Stromal cell of bone marrow (primary cell): ENCODE measurements around the gene LTA.

Experiments
- DNase-seq: peaks from one replicate; pipeline ENCODE4 v3.0.0-alpha.2; 2012; ENCODE audit warnings: low read depth

Gene LTA

GRCh38 chr6:31569861-31570536, 2.1 kb upstream of the LTA start:
- no peak for DNase-seq

DNA sequence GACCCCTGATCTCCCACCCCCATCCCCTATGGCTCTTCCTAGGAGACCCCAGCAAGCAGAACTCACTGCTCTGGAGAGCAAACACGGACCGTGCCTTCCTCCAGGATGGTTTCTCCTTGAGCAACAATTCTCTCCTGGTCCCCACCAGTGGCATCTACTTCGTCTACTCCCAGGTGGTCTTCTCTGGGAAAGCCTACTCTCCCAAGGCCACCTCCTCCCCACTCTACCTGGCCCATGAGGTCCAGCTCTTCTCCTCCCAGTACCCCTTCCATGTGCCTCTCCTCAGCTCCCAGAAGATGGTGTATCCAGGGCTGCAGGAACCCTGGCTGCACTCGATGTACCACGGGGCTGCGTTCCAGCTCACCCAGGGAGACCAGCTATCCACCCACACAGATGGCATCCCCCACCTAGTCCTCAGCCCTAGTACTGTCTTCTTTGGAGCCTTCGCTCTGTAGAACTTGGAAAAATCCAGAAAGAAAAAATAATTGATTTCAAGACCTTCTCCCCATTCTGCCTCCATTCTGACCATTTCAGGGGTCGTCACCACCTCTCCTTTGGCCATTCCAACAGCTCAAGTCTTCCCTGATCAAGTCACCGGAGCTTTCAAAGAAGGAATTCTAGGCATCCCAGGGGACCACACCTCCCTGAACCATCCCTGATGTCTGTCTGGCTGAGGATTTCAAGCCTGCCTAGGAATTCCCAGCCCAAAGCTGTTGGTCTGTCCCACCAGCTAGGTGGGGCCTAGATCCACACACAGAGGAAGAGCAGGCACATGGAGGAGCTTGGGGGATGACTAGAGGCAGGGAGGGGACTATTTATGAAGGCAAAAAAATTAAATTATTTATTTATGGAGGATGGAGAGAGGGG, 1.4 kb downstream of the LTA start:
- no peak for DNase-seq

DNA sequence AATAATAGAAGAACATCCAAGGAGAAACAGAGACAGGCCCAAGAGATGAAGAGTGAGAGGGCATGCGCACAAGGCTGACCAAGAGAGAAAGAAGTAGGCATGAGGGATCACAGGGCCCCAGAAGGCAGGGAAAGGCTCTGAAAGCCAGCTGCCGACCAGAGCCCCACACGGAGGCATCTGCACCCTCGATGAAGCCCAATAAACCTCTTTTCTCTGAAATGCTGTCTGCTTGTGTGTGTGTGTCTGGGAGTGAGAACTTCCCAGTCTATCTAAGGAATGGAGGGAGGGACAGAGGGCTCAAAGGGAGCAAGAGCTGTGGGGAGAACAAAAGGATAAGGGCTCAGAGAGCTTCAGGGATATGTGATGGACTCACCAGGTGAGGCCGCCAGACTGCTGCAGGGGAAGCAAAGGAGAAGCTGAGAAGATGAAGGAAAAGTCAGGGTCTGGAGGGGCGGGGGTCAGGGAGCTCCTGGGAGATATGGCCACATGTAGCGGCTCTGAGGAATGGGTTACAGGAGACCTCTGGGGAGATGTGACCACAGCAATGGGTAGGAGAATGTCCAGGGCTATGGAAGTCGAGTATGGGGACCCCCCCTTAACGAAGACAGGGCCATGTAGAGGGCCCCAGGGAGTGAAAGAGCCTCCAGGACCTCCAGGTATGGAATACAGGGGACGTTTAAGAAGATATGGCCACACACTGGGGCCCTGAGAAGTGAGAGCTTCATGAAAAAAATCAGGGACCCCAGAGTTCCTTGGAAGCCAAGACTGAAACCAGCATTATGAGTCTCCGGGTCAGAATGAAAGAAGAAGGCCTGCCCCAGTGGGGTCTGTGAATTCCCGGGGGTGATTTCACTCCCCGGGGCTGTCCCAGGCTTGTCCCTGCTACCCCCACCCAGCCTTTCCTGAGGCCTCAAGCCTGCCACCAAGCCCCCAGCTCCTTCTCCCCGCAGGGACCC, 2.3 kb downstream of the LTA start:
- DNase-seq: no peak

DNA sequence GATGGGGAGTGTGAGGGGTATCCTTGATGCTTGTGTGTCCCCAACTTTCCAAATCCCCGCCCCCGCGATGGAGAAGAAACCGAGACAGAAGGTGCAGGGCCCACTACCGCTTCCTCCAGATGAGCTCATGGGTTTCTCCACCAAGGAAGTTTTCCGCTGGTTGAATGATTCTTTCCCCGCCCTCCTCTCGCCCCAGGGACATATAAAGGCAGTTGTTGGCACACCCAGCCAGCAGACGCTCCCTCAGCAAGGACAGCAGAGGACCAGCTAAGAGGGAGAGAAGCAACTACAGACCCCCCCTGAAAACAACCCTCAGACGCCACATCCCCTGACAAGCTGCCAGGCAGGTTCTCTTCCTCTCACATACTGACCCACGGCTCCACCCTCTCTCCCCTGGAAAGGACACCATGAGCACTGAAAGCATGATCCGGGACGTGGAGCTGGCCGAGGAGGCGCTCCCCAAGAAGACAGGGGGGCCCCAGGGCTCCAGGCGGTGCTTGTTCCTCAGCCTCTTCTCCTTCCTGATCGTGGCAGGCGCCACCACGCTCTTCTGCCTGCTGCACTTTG, 3.3 kb downstream of the LTA start, which contains the start of gene TNF:
TSS of gene TNF (plus strand) at position 231 of the 567 bp plus-strand sequence. CDS start at position 408, 177 bp downstream.
- DNase-seq: no peak

DNA sequence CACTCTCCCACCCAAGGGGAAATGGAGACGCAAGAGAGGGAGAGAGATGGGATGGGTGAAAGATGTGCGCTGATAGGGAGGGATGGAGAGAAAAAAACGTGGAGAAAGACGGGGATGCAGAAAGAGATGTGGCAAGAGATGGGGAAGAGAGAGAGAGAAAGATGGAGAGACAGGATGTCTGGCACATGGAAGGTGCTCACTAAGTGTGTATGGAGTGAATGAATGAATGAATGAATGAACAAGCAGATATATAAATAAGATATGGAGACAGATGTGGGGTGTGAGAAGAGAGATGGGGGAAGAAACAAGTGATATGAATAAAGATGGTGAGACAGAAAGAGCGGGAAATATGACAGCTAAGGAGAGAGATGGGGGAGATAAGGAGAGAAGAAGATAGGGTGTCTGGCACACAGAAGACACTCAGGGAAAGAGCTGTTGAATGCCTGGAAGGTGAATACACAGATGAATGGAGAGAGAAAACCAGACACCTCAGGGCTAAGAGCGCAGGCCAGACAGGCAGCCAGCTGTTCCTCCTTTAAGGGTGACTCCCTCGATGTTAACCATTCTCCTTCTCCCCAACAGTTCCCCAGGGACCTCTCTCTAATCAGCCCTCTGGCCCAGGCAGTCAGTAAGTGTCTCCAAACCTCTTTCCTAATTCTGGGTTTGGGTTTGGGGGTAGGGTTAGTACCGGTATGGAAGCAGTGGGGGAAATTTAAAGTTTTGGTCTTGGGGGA, 4.0 kb downstream of the LTA start:
- DNase-seq: no peak

GRCh38 chr6:31576897-31577578, 4.9 kb downstream of the LTA start:
- DNase-seq: no peak

DNA sequence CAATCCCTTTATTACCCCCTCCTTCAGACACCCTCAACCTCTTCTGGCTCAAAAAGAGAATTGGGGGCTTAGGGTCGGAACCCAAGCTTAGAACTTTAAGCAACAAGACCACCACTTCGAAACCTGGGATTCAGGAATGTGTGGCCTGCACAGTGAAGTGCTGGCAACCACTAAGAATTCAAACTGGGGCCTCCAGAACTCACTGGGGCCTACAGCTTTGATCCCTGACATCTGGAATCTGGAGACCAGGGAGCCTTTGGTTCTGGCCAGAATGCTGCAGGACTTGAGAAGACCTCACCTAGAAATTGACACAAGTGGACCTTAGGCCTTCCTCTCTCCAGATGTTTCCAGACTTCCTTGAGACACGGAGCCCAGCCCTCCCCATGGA, 5.5 kb downstream of the LTA start:
- no peak for DNase-seq

- no peak for DNase-seq
Measured at GRCh38 chr6:31578184-31579118, 6.4 kb downstream of the LTA start.

DNA sequence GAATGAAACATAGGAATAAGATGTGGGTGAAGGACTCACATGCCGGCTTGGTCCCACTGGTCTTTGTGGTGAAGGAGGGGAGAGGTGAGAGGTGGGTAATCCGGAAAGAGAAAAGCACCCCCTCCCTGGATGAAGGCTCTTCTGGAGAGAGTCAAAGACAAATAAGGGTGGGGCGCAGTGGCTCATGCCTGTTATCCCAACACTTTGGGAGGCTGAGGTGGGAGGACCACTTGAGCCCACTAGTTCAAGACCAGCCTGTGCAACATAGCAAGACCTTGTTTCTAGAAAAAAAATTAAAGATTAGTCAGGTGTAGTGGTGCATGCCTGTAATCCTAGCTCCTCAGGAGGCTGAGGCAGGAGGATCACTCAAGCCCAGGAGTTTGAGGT, 7.0 kb downstream of the LTA start:
- no peak for DNase-seq

GRCh38 chr6:31579546-31580437, 7.7 kb downstream of the LTA start:
- no peak for DNase-seq

- no peak for DNase-seq
Measured at GRCh38 chr6:31580438-31580740, 8.3 kb downstream of the LTA start.

DNA sequence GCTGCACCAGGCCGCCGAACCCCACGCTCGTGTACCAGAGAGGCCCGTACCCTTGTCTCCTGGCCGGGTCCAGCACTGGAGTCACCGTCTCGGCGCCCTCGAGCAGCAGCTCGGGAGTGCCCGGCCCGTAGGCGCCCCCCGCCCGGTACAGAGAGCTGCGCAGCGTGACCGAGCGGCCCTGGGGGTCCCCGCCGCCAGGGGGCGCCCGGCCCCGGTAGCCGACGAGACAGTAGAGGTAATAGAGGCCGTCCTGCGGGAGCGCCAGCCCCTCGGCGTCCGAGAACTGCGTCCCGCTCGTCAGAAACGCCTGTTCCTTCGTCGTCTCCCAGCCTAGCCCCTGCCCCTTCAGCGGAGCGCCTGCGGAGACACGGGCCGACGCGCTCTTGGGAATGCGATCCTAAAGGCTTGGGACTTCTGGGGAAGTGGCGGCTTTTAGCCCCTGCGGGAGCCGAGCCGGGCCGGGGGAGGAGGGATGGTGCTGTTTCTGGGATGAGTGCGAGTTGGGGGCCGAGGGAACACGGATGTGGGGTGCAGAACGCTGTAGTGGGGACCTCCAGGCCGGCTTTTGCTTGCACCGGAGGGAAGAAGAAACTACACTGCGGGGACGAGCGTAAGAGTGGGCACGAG, 8.8 kb downstream of the LTA start:
- peak; percentile 47 for DNase-seq

DNA sequence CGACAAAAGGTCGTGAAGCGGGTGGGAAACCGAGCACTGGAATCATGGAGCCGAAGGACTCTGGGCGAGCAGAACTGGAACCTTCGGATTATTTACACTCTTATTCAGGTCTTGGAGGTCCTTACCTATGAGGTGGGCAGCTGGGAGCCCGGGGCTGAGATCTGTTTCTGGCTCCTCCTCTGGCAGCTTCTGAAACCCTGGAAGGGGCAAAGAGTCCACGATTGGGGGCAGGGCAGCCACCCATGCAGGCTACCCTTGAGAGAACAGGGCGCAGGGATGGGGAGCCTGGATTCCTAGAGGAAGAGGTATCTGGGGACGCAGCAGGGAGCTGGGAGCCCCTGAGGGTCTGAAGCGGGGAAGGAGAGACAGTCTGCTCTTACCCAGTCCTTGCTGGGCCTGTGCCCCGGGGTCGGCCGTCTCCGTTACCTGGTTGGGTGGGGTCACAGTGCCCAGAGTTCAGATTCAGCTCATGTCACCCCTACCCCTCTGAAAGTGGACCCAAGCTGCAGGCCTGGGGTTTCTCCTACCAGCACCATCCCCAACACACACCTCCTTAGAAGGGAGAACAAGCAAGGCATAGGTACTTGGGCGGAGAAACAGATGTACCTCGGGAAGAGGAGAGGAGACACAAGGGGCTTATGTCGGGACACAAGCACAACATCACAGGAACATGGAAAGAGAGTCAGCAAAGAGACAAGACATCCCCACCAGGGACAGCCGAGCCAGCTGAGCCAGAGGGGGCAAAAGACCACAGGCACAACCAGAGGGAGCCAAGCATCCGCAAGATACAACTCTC, 9.5 kb downstream of the LTA start:
- no peak for DNase-seq

- DNase-seq: no peak
Measured at GRCh38 chr6:31582230-31582643, 10.1 kb downstream of the LTA start, which contains the start of gene LTB. Gene LTB, minus strand, starts transcription at chr6:31582424. Its CDS starts 7 bp downstream, at chr6:31582417.

- DNase-seq: no peak
Measured at GRCh38 chr6:31585491-31585890, 13.4 kb downstream of the LTA start.

GRCh38 chr6:31586008-31586407, 13.9 kb downstream of the LTA start, which contains the start of gene LST1:
Gene LST1, plus strand, starts transcription at chr6:31586277. Its CDS starts 1,023 bp downstream, at chr6:31587300.
- DNase-seq: no peak
